GM12878 (cell line): Measurements from ENCODE around the gene USH1G. TPM values are rescaled to one million over a fixed set of nuclear protein-coding genes. Genes with fewer than 3 reads are reported as not detected.

Experiments used
- ATAC-seq: fragments of 200-7000 bp; cut with Tn5 transposase; 3 replicates; pipeline ENCODE4 v1.9.1; 2020; ENCODE audit warnings: mild to moderate bottlenecking, moderate library complexity
- BruUV-seq: library from RNA; stranded (reverse); fragments of 400-500 nt; replicated peaks from 2 replicates; lab custom pipeline; 2021; lab: Mats Ljungman, UMichigan
- CTCF ChIA-PET: fragments of 300-600 bp; sonication (Branson Sonifier 250); formaldehyde crosslinking; extraction: SDS; loops from one replicate; lab custom pipeline; 2021; ENCODE audit warnings: inconsistent platforms; lab: Yijun Ruan, JAX
- POLR2A ChIA-PET: fragments of 350-600 bp; formaldehyde crosslinking; extraction: SDS; loops from one replicate; lab custom pipeline; 2021; ENCODE audit warnings: inconsistent platforms; lab: Charles Lee
- RAD21 ChIA-PET: fragments of 300-600 bp; sonication (Branson Sonifier 250); formaldehyde crosslinking; loops from one replicate; lab custom pipeline; 2023; ENCODE audit warnings: antibody characterized with exemption; ENCODE audit not compliant: unreplicated experiment; lab: Charles Lee
- SMC1A ChIA-PET: fragments of 300-600 bp; sonication (Branson Sonifier 250); formaldehyde crosslinking; loops from one replicate; lab custom pipeline; 2023; ENCODE audit not compliant: unreplicated experiment, uncharacterized antibody; lab: Charles Lee
- DNase-seq: peaks from one replicate; pipeline ENCODE4 v3.0.0-alpha.2; 2011; ENCODE audit warnings: low read depth, low spot score
- FAIRE-seq: peaks from 3 replicates; lab custom pipeline; 2011; peaks lifted over from hg19 to GRCh38; lab: Jason Lieb, UNC
- H2AFZ ChIP-seq: 2 replicates; pipeline ENCODE4 v1.6.0; 2011; ENCODE audit warnings: low read depth, low read length, control low read depth; ENCODE audit not compliant: control insufficient read depth
- H3K27ac ChIP-seq: 2 replicates; pipeline ENCODE4 v1.5.1; 2011; ENCODE audit warnings: control low read depth; ENCODE audit not compliant: control insufficient read depth, insufficient read depth
- H3K27me3 ChIP-seq, 2 experiments: replicated peaks in 1 of 2; 2 replicates each; pipeline versions ENCODE4 v1.6.0 to v1.6.1; 2011; ENCODE audit warnings: low read length in 1 of 2; ENCODE audit not compliant: control insufficient read depth in 2 of 2, insufficient read depth in 2 of 2
- H3K36me3 ChIP-seq, 2 experiments: 2 replicates each; pipeline ENCODE4 v1.5.1; 2011; ENCODE audit warnings: low read length in 1 of 2; ENCODE audit not compliant: control insufficient read depth in 2 of 2, insufficient read depth in 2 of 2
- H3K4me1 ChIP-seq: 2 replicates; pipeline ENCODE4 v1.6.1; 2011; ENCODE audit warnings: mild to moderate bottlenecking, low read length, moderate library complexity, mixed read lengths; ENCODE audit not compliant: control insufficient read depth, insufficient read depth
- H3K4me2 ChIP-seq: 2 replicates; pipeline ENCODE4 v1.6.0; 2011; ENCODE audit warnings: control low read depth; ENCODE audit not compliant: control insufficient read depth, insufficient read depth
- H3K4me3 ChIP-seq: fragments of 200-600 bp; sonication (generic); 2 replicates; pipeline ENCODE4 v1.5.1; 2016
- H3K79me2 ChIP-seq: 2 replicates; pipeline ENCODE4 v1.6.0; 2011; ENCODE audit warnings: low read length; ENCODE audit not compliant: control insufficient read depth, insufficient read depth
- H3K9ac ChIP-seq: 2 replicates; pipeline ENCODE4 v1.8.0; 2011; ENCODE audit warnings: low read length, control low read depth, mixed read lengths; ENCODE audit not compliant: control insufficient read depth, insufficient read depth
- H3K9me3 ChIP-seq: replicated peaks from 3 replicates; pipeline ENCODE4 v1.5.1; 2011; ENCODE audit warnings: mild to moderate bottlenecking, low read length; ENCODE audit not compliant: control insufficient read depth, insufficient read depth
- H4K20me1 ChIP-seq: 2 replicates; pipeline ENCODE4 v1.6.0; 2011; ENCODE audit not compliant: control insufficient read depth, insufficient read depth
- JUND ChIP-seq: IDR thresholded peaks from 2 replicates; pipeline ENCODE4 v1.6.1; 2012; ENCODE audit warnings: low read depth, mild to moderate bottlenecking, low read length, improper control_type of control experiment, moderate library complexity
- KDM1A ChIP-seq: fragments of 200-600 bp; sonication (generic); IDR thresholded peaks from 2 replicates; pipeline ENCODE4 v1.6.1; 2016; ENCODE audit warnings: borderline replicate concordance
- MEF2A ChIP-seq: IDR thresholded peaks from 2 replicates; pipeline ENCODE4 v1.6.1; 2011; ENCODE audit warnings: low read depth, mild to moderate bottlenecking, low read length, moderate library complexity; ENCODE audit not compliant: insufficient read depth
- NFYB ChIP-seq: IDR thresholded peaks from 2 replicates; pipeline ENCODE4 v1.6.1; 2011; ENCODE audit warnings: low read depth, mild to moderate bottlenecking, low read length, improper control_type of control experiment, moderate library complexity; ENCODE audit not compliant: insufficient read depth
- NR2F1 ChIP-seq: fragments of 450-650 bp; conservative IDR thresholded peaks from 2 replicates; pipeline ENCODE4 v1.6.1; 2017; ENCODE audit warnings: mild to moderate bottlenecking
- ZNF622 ChIP-seq: fragments of 450-650 bp; IDR thresholded peaks from 2 replicates; pipeline ENCODE4 v1.6.1; 2017; ENCODE audit warnings: mild to moderate bottlenecking, inconsistent platforms
- WGBS: methylation state at CpG from one replicate; pipeline ENCODE4 v1.1.6; 2016; ENCODE audit warnings: low lambda C conversion rate; ENCODE audit not compliant: insufficient replicate concordance, insufficient coverage; ENCODE audit errors: missing lambda C conversion rate; 5-methylcytosine and 5-hydroxymethylcytosine counted together
- in situ Hi-C: fragments of 300-500 bp; cut with MboI; formaldehyde crosslinking; loops from 9 replicates; pipeline ENCODE4 v1.14.3; 2018; ENCODE audit warnings: mixed read lengths
- intact Hi-C: fragments of 100-400 bp; cut with micrococcal nuclease; formaldehyde crosslinking; loops from one replicate; pipeline ENCODE4 v1.14.2; 2022; ENCODE audit not compliant: unreplicated experiment
- polyA plus RNA-seq, 11 experiments: library from polyadenylated mRNA; depleted of rRNA in 4 of 11; unstranded in 6 of 11; stranded (reverse) in 5 of 11; fragments of >200 nt; fragmentation: Nextera tagmentation in 4 of 11; fragmentation: Illumina TruSeq in 1 of 11; extraction: Ambion mirVana in 4 of 11; extraction: Trizol in 1 of 11; gene quantifications; 1 replicate in 1 of 11; 2 replicates in 10 of 11; pipeline versions ENCODE4 v1.2.1 to v1.2.3, GENCODE V29; 2011 to 2016; ENCODE audit warnings: inconsistent platforms in 2 of 11, missing spikeins in 2 of 11, low read depth in 1 of 11
- total RNA-seq, 4 experiments: library from RNA; depleted of rRNA in 3 of 4; stranded (reverse); fragments of >200 nt in 3 of 4; fragmentation: Illumina TruSeq in 1 of 4; extraction: Trizol in 1 of 4; gene quantifications; 2 replicates each; pipeline versions ENCODE4 v1.2.1 to v1.2.3, GENCODE V29; 2013 to 2021

The USH1G gene
- total and polyA plus RNA-seq, 10 of the 15 experiments (the other 5 are each of a cell fraction or from before 2014, with no cell fraction given) = 0.05 to 0.62 (median 0.09) TPM; not detected in 7

GRCh38 chr17:74924250-74924948, 1.3 kb upstream of the USH1G start, which contains the start of gene OTOP2:
Gene OTOP2, plus strand, starts transcription at chr17:74924273. Its CDS starts 360 bp downstream, at chr17:74924633.
- FAIRE-seq (no peak), DNase-seq (no peak), ATAC-seq (no peak)
- Histone ChIP-seq H3K9ac (no peak within 1 kb of the TSS), H3K36me3 (no peaks in the 10 kb centered on the region), H2AFZ (no peak within 1 kb of the TSS), H3K27me3 (peaks cover 11 to 16% of the 10 kb centered on the region in 2 experiments), H3K4me3 (no peak within 1 kb of the TSS), H4K20me1 (no peaks in the 10 kb centered on the region), H3K4me2 (no peak within 1 kb of the TSS), H3K9me3 (no peaks in the 10 kb centered on the region), H3K27ac (no peak within 1 kb of the TSS), H3K79me2 (no peaks in the 10 kb centered on the region), H3K4me1 (no peaks in the 10 kb centered on the region)
- ChIA-PET SMC1A (interaction anchor here (1.1 to 6.8 kb wide), 3 partner anchors 21 to 35 kb away, joined by 3 to 73 read pairs (median 4); no protein-coding TSS in a partner anchor), CTCF (interaction anchor here (0.6 to 12.6 kb wide), 8 partner anchors 15 to 279 kb away, joined by 3 to 274 read pairs (median 3); no protein-coding TSS in a partner anchor), RAD21 (interaction anchor here (0.9 to 8.1 kb wide), 5 partner anchors 11 to 326 kb away, joined by 3 to 73 read pairs (median 4); no protein-coding TSS in a partner anchor), POLR2A (no interaction called here)
- 9% methylated on average over 53 of the region's 54 CpGs for WGBS
- intact Hi-C loops = no loop called here
- in situ Hi-C loops = loop anchor here (5.0 kb wide), 1 partner anchor 33 kb away; no protein-coding TSS in a partner anchor
- BruUV-seq = no TSS peak
- TF ChIP-seq NR2F1 (no peak), JUND (no peak), ZNF622 (no peak), MEF2A (no peak), KDM1A (no peak), NFYB (no peak)
